HG03025 (cell line): ENCODE data around the gene NEBL.

Experiments
- ATAC-seq: cut with Tn5 transposase; IDR thresholded peaks from one replicate; pipeline ENCODE4 v1.9.1; 2021; ENCODE audit warnings: mild to moderate bottlenecking, moderate library complexity; ENCODE audit not compliant: unreplicated experiment, low FRiP score

The NEBL gene

GRCh38 chr10:20871970-20872369, 25.1 kb downstream of the NEBL start:
- ATAC-seq, result no peak

DNA sequence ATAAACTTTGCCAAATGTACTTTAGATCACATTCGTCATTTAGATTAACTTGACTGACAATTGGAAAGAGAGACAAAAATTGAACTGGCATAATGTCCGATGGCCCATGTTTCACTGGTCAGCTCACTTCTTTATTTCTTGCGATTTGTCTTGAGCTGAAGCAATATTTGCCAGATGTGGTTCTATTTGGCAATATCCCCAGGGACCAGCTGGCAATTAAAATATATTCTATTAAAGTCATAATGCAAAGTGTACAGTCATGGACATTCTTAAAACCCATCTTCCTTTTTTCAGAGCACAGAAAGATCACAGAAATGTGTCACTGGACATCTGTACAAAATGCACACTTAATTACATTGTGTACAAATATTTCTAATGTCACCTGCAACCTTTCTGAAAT, 26.3 kb downstream of the NEBL start:
- ATAC-seq, result no peak

DNA sequence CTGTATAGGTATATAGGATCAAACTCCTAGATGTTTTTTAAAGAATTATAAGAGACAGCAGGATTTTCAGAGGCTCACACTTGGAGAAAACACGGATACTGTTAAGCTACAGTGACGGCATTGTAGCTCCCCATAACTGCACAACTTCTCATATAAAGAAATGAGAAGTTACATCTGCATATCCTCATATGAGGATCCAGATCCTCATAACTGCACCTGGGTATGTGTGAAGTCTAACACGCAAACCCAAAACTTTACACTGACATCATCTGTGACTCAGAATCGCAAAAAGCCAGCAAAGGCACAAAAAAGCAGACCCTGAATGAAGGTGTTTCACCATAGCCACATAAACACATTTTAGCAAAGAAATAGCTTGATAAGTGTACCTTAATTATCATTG, 34.1 kb downstream of the NEBL start:
- no peak for ATAC-seq

DNA sequence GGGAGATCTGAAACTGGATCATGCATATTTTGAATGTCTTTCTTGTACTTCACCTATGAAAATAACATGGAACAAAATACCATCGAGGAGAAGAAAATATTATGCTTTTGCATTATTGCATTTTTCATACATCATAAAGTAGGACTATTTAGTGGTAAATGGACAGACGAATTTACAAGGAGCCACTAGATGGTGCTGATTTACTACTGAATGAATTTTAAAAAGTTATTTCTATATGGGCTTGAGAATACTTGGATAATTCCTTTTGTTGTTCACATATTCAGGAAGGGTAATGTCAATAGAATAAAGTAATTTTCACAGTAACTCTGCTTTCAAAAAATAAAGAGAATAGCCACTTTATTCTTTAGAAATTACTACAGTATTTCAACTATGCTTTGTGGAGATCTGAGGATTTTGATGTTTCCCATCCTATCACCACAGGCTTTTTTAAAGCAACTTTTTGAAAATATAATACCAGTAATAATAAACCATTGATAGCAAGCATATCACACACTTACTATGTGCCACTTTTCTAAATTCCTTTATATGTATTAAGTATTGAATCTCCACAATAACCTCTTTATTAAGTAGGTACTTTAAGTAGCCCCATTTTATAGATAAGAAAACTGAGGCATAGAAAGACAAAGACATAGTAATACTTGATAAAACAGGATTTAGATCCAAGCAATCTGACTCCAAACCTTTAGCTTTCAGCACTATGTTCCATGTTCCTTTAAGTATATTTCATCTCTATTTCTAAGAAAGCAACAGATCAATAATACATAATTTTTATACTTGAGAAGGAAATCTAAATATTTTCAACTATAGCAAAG, 38.6 kb downstream of the NEBL start:
- no peak for ATAC-seq

- ATAC-seq, result no peak
These were observed 40.6 kb downstream of the NEBL start for GRCh38 chr10:20856484-20856883.

DNA sequence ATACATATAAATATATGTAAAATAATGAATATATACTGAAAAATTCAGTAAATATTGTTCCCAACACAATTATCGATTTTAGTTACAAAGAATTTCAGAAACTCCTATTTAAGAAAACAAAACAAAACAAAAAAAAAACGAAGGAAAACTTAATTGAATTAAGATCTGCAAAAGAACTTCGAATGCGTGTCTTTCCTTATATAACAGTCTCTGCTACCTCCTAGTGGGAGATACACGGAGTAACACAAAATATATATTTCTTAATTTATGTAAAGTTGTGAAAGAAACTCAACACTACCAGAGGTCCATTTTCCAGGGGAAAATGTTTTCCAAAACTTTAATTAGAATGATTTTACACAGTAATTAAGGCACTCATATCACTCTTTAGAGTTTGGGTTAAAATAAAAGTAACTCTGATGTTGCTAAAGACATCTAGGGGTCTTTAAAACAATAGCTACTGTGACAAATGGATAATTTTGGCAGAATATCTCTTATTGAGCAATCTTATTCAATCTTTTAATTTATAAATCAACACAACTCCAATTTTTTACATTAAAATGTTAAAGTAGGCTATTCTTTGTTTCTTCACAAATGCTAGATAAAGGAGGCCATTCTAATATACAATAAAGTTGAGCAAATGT, 41.6 kb downstream of the NEBL start:
- ATAC-seq, result no peak

DNA sequence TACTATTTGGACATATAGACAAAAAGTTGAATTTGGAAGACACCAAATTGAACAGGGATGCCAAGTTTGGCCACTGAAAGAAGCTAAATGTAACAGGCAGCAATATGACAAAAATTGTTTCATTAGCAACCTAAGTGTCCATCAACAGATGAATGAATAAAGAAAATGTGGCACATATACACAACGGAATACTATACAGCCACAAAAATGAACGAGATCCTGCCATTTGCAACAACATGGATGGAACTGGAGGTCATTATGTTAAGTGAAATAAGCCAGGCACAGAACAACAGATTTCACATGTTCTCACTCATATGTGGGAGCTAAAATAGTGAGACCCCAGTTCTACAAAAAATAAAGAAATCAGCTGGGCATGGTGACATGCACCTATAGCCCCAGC, 43.8 kb downstream of the NEBL start:
- ATAC-seq, result no peak

DNA sequence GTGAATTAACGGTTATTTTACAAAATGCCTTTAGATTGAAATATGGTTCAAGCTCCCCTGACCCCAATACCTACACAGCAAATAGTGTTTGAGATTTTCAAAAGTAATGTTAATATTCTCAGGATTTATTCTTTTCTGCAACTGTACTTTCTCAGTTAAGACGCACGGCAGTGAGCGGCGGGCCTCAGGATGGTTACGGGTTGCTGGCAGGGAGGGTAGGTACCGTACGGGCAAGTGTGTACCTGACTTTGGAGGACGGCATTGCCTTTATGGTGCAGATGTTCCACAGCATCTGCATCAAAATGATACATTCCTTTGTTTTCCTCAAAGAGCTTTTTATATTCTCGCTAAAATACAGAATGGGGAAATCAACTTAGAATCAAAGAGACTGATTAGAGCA, 44.8 kb downstream of the NEBL start:
- no peak for ATAC-seq

- ATAC-seq, result no peak
These were observed 49.6 kb downstream of the NEBL start for GRCh38 chr10:20847512-20847911.

DNA sequence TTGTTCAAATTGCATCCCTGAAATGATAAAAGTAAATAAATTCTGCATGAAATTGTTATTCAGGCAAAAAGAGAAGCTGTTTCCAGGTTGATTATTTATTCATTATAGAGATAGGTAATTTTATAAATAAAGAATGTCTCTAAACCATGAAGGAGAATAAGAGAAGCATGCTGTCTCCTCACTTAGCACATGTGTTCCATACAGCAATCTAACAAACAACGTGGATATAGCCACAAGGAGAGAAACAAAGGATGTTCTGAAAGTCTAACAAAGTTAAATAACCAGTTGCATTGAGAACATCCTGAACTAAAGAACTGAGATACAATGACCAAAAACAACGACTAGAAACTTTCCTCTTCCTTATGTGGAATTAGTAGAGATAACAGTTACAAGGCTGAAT, 50.8 kb downstream of the NEBL start:
- no peak for ATAC-seq

- no peak for ATAC-seq
These were observed 55.7 kb downstream of the NEBL start for GRCh38 chr10:20841419-20841818.

DNA sequence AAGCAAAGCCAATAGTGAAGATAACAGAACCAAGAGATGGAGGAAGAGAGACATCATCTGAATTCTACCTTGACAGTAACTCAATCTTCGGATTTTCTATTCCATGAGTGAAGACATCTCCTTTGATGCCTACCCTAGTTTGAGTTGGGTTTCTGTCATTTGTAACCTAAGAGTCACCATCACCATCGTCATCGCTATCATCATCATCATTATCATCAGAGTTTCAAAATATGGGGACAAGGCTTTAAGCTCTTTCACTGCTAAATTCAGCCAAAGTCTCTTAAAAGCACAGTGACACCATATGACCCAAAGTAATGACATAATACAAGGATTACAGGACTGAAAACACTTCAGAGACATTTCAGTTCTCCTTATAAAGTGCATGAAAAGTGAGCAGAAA, 57.2 kb downstream of the NEBL start:
- no peak for ATAC-seq

GRCh38 chr10:20839141-20839540, 58.0 kb downstream of the NEBL start:
- ATAC-seq, result no peak

GRCh38 chr10:20836401-20836800, 60.7 kb downstream of the NEBL start:
- ATAC-seq, result no peak

- ATAC-seq, result no peak
These were observed 61.8 kb downstream of the NEBL start for GRCh38 chr10:20835335-20835734.

DNA sequence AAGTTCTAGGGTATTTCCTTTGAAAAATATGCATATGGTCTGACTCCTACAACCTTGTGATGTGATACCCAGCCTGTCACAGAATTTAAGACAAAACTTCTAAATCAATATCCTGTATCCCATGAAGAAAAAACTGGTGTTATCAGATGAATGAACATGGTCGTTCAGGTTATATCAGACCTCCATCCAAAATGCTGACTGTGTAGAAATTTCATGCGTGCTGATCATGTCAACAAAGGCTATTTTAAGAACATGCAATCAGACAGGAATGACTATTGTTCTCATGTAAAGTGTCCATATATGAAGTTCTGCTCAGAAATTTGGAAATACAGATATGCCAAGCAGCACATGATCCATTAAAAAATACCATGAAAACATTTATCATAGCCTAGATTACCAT, 62.3 kb downstream of the NEBL start:
- no peak for ATAC-seq

DNA sequence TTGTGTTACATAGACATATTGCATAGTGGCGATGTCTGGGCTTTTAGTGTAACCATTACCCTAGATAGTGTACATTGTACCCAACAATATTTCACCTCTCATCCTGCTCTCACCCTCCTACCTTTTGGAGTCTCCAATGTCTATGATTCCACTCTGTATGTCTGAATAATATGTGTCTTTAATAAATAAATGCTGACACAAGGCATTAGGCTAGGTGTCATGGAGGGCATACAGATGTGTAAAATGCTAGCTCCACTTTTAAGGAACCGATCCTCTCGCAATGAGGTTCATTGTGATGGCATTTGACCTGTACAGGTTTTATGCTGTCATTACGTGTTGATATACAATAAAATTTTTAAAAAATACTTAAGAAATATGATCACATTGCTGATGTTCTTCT, 74.3 kb downstream of the NEBL start:
- no peak for ATAC-seq

DNA sequence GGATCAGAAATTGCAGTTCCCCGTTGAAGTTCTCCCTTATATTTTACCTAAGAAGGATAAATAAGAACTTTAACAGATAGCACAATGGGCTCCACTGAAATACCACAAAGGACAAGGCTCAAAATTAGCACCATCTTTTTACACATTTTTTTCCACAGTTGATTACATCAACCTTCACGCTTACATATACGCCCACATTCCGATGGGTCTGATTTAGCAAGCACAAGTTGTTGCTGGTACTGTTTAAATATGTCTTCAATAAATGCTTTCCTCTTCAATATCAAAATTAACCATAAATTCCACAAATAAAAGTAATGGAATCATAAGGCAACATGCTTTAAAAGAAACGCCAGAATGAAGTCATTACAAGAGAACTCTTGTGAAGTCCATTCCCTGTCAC, 79.5 kb downstream of the NEBL start:
- ATAC-seq, result no peak

DNA sequence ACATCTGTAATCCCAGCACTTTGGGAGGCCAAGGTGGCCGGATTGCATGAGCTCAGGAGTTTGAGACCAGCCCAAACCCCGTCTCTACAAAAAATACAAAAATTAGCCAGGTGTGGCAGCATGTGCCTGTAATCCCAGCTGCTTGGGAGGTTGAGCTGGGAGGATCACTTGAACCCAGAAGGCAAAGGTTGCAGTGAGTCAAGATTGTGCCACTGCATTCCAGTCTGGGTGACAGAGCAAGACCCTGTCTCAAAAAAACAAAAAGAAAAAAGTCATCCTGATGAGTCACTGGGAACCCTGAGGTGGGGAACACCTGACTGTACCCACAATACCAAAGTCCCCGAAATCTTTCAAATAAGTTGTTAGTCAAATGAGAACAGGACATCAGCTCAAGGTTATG, 80.0 kb downstream of the NEBL start:
- ATAC-seq, result no peak

DNA sequence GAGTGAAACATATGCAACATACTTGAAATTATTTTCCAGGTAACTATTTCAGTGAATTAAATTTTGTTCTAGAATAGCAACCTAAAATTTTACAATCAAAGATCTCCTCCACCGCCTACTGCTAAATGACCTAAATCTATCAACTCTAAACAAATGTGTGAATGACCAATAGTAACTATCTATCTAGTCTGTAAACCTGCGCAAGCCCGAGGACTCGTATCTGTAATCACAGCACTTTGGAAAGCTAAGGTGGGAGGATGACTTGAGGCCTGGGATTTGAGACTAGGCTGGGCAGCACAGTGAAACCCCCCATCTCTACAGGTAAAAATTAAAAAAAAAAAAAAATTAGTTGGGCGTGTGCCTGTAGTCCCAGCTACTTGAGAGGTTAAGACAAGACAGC, 83.0 kb downstream of the NEBL start:
- ATAC-seq, result no peak

- ATAC-seq, result no peak
These were observed 86.0 kb downstream of the NEBL start for GRCh38 chr10:20811131-20811530.

GRCh38 chr10:20809631-20810030, 87.5 kb downstream of the NEBL start:
- ATAC-seq, result no peak
